ENCODE data around the gene PYGO1.

GRCh38 chr15:55513152-55513551, 75.0 kb downstream of the PYGO1 start:
- TF ChIP-seq CTCF (IDR thresholded peaks at IDR 0.05) (no peak), EZH2 (IDR thresholded peaks at IDR 0.05) (no peak)

Measured in neural progenitor cell (in vitro differentiated cells).